ENCODE results near the gene RNF213.

- no peak for TF ChIP-seq EZH2 (IDR thresholded peaks at IDR 0.05; ENCODE audit: low read length)
- no peak for TF ChIP-seq CTCF (optimal IDR thresholded peaks at IDR 0.05 in 1 of 3, IDR thresholded peaks at IDR 0.05 in 1 of 3, conservative IDR thresholded peaks at IDR 0.05 in 1 of 3; ENCODE audit: extremely low read depth in 1 of 3, insufficient read depth in 2 of 3, low read length in 3 of 3)
Observed at GRCh38 chr17:80270104-80270503, 9.5 kb downstream of the RNF213 start.

Data from keratinocyte (primary cell).